Aorta (tissue), 5 donors: ENCODE results near the gene AGPAT4. TPM values are rescaled to one million over a fixed set of nuclear protein-coding genes. Genes with fewer than 3 reads are reported as not detected.
"Not testable (repeated sequence)": the region's sequence is repeated elsewhere in the genome, so short reads cannot be mapped to it uniquely, and the experiment has no call there.

Source experiments
- ATAC-seq: fragments of 200-7000 bp; cut with Tn5 transposase; one replicate; pipeline ENCODE4 v1.9.1; 2022; ENCODE audit warnings: moderate library complexity; ENCODE audit not compliant: low FRiP score
- DNase-seq, 2 donors: peaks; one replicate each; pipeline ENCODE4 v3.0.0-alpha.2; 2020
- H3K27ac ChIP-seq, 2 donors: one replicate each; pipeline ENCODE4 v1.5.1; 2013; ENCODE audit warnings: low read length in 2 of 2, mild to moderate bottlenecking in 2 of 2, moderate library complexity in 2 of 2, control low read depth in 1 of 2, inconsistent platforms in 1 of 2, low read depth in 1 of 2
- H3K27me3 ChIP-seq, 2 donors: one replicate each; pipeline ENCODE4 v1.6.1; 2013; ENCODE audit warnings: control low read depth in 1 of 2, low read length in 1 of 2, mild to moderate bottlenecking in 1 of 2, moderate library complexity in 1 of 2; ENCODE audit not compliant: insufficient read depth in 2 of 2, control insufficient read depth in 1 of 2
- H3K36me3 ChIP-seq, 2 donors: one replicate each; pipeline ENCODE4 v1.6.1; 2013; ENCODE audit warnings: control low read depth in 1 of 2, low read length in 1 of 2, mild to moderate bottlenecking in 1 of 2; ENCODE audit not compliant: insufficient read depth in 2 of 2, control insufficient read depth in 1 of 2
- H3K4me1 ChIP-seq, 2 donors: one replicate each; pipeline ENCODE4 v1.6.1; 2013; ENCODE audit warnings: low read length in 2 of 2, control low read depth in 1 of 2, mild to moderate bottlenecking in 1 of 2, moderate library complexity in 1 of 2; ENCODE audit not compliant: insufficient read depth in 2 of 2, control insufficient read depth in 1 of 2
- H3K4me3 ChIP-seq, 2 donors: one replicate each; pipeline ENCODE4 v1.5.1; 2013; ENCODE audit warnings: low read length in 2 of 2, control low read depth in 1 of 2, mild to moderate bottlenecking in 1 of 2
- H3K9me3 ChIP-seq: one replicate; pipeline ENCODE4 v1.6.1; 2013; ENCODE audit warnings: mild to moderate bottlenecking, low read length; ENCODE audit not compliant: control insufficient read depth
- WGBS, 2 donors: extraction: QIAGEN DNeasy Blood & Tissue Kit; methylation state at CpG; one replicate each; pipeline ENCODE4 v1.1.7; 2013; 5-methylcytosine and 5-hydroxymethylcytosine counted together
- intact Hi-C, 2 donors: fragments of 100-400 bp; cut with DNase I; formaldehyde crosslinking; loops; one replicate each; pipeline versions ENCODE4 v1.14.2 to v1.15.0; 2022
- polyA plus RNA-seq, 2 donors: library from polyadenylated mRNA; stranded (reverse); fragments of 200-250 nt; gene quantifications; one replicate each; pipeline ENCODE4 v1.2.3, GENCODE V29; 2013
- total RNA-seq, 2 donors: library from RNA; stranded (reverse); fragmentation: NEBNext Ultra II Directional; extraction: Animal tissue kit (Norgen Biotek cat#: 25700); gene quantifications; one replicate each; pipeline ENCODE4 v1.2.1, GENCODE V29; 2021
- donor health status: healthy with polysubstance abuse.
- donor health status: Bipolar disorder and iron deficiency.
- donor health status: DM: no; HTN: no; CAD: no.
- donor health status: DM: no; HTN: no; CAD: no.
- donor health status: DM: yes; HTN: yes; CAD: no.

Gene AGPAT4
- total and polyA plus RNA-seq, 4 donors: 1.0 to 17.9 (median 11.0) TPM

- H3K4me1 ChIP-seq: no peaks in the 10 kb centered on the region
- H3K27ac ChIP-seq: no peak overlapping the region
- H3K9me3 ChIP-seq: no peaks in the 10 kb centered on the region
- DNase-seq: peak in 1 of 2 donors; percentile 86
- no peaks in the 10 kb centered on the region for H3K36me3 ChIP-seq
- no peak overlapping the region for H3K4me3 ChIP-seq
- WGBS, 2 donors: 85 to 87% methylated on average over 17 of the region's 17 CpGs
- H3K27me3 ChIP-seq: no peaks in the 10 kb centered on the region
- intact Hi-C loops: no loop called here
- ATAC-seq: no peak
Observed at GRCh38 chr6:161186173-161186769, 87.6 kb downstream of the AGPAT4 start.

DNA sequence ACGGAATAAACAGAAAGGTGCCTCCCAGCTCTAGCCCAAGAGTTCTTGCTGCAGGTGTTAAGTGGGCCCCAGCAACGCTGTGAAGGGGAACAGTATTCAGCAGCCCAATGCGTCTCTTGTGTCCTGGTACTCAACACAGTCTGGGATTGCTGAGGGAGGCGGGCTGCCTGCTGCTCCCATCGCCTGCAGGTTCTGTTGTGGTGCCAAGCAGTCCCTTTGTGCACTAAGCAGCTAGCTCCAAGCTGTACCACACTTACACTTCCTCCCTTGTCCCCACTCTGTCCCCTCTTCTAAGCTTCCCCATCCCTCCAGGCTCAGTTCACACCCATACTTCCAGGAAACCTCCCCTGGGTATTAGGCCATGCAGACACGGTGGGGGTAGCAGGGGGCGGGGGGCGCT is 92.7 kb downstream of the AGPAT4 start:
- 89 to 92% methylated on average over 8 of the region's 8 CpGs for WGBS, 2 donors
- no peaks in the 10 kb centered on the region for H3K36me3 ChIP-seq
- no peaks in the 10 kb centered on the region for H3K27me3 ChIP-seq
- ATAC-seq (no peak), DNase-seq (no peak)
- no peak overlapping the region for H3K4me3 ChIP-seq
- H3K27ac ChIP-seq: no peak overlapping the region
- no peaks in the 10 kb centered on the region for H3K4me1 ChIP-seq
- no peaks in the 10 kb centered on the region for H3K9me3 ChIP-seq
- intact Hi-C loops: no loop called here

- H3K4me1 ChIP-seq, DNase-seq, ATAC-seq, H3K36me3 ChIP-seq, H3K27me3 ChIP-seq, H3K4me3 ChIP-seq, H3K9me3 ChIP-seq, intact Hi-C loops, H3K27ac ChIP-seq: not testable (repeated sequence)
- 94 to 98% methylated on average over 14 of the region's 14 CpGs for WGBS, 2 donors
Observed at GRCh38 chr6:161178155-161178554, 95.7 kb downstream of the AGPAT4 start.

DNA sequence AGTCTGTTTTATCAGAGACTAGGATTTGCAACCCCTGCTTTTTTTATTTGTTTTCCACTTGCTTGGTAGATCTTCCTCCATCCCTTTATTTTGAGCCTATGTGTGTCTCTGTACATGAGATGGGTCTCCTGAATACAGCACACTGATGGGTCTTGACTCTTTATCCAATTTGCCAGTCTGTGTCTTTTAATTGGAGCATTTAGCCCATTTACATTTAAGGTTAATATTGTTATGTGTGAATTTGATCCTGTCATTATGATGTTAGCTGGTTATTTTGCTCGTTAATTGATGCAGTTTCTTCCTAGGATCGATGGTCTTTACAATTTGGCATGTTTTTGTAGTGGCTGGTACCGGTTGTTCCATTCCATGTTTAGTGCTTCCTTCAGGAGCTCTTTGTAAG is 97.4 kb downstream of the AGPAT4 start:
- intact Hi-C loops, DNase-seq, ATAC-seq: not testable (repeated sequence)

GRCh38 chr6:161172769-161173168 is 101.1 kb downstream of the AGPAT4 start:
- H3K4me1 ChIP-seq, H3K36me3 ChIP-seq, intact Hi-C loops, H3K27me3 ChIP-seq, ATAC-seq, H3K4me3 ChIP-seq, H3K27ac ChIP-seq, DNase-seq, H3K9me3 ChIP-seq: not testable (repeated sequence)
- 0% methylated on average over 1 of the region's 1 CpG; no CpG with 5 or more reads in 1 of the 2 donors for whole genome bisulfite sequencing, 2 donors

More for the DNA sequence above, 97.4 kb downstream of the AGPAT4 start:
- H3K36me3 ChIP-seq, H3K4me3 ChIP-seq, H3K9me3 ChIP-seq, H3K27me3 ChIP-seq, H3K4me1 ChIP-seq, H3K27ac ChIP-seq: not testable (repeated sequence)
- 91 to 94% methylated on average over 3 of the region's 3 CpGs for WGBS, 2 donors

- no peaks in the 10 kb centered on the region for H3K36me3 ChIP-seq
- no peaks in the 10 kb centered on the region for H3K27me3 ChIP-seq
- ATAC-seq: no peak
- no peak overlapping the region for H3K4me3 ChIP-seq
- H3K4me1 ChIP-seq: no peaks in the 10 kb centered on the region
- no peaks in the 10 kb centered on the region for H3K9me3 ChIP-seq
- H3K27ac ChIP-seq: no peak overlapping the region
- no peak for DNase-seq
- 84 to 94% methylated on average over 2 of the region's 2 CpGs for WGBS, 2 donors
- intact Hi-C loops: no loop called here
Observed at GRCh38 chr6:161171207-161171606, 102.7 kb downstream of the AGPAT4 start.

- no peak for DNase-seq
- ATAC-seq: no peak
- Histone ChIP-seq H3K4me1 (no peaks in the 10 kb centered on the region), H3K4me3 (no peak overlapping the region), H3K27me3 (no peaks in the 10 kb centered on the region), H3K36me3 (no peaks in the 10 kb centered on the region), H3K9me3 (no peaks in the 10 kb centered on the region), H3K27ac (no peak overlapping the region)
- intact Hi-C loops: no loop called here
- WGBS, 2 donors: 74 to 79% methylated on average over 4 of the region's 4 CpGs
Observed at GRCh38 chr6:161169696-161170095, 104.2 kb downstream of the AGPAT4 start.

- 94 to 96% methylated on average over 2 of the region's 2 CpGs for WGBS, 2 donors
- no peaks in the 10 kb centered on the region for H3K27me3 ChIP-seq
- DNase-seq (no peak), ATAC-seq (no peak)
- intact Hi-C loops: no loop called here
- H3K4me1 ChIP-seq: no peaks in the 10 kb centered on the region
- H3K9me3 ChIP-seq: no peaks in the 10 kb centered on the region
- H3K4me3 ChIP-seq: no peak overlapping the region
- no peak overlapping the region for H3K27ac ChIP-seq
- H3K36me3 ChIP-seq: no peaks in the 10 kb centered on the region
Observed at GRCh38 chr6:161169035-161169434, 104.8 kb downstream of the AGPAT4 start.

- Histone ChIP-seq H3K27me3 (no peaks in the 10 kb centered on the region), H3K9me3 (no peaks in the 10 kb centered on the region), H3K4me1 (no peaks in the 10 kb centered on the region), H3K27ac (no peak overlapping the region), H3K4me3 (no peak overlapping the region), H3K36me3 (no peaks in the 10 kb centered on the region)
- intact Hi-C loops: no loop called here
- WGBS, 2 donors: 83 to 85% methylated on average over 14 of the region's 14 CpGs
- peak; percentile 20 for ATAC-seq
- no peak for DNase-seq
Observed at GRCh38 chr6:161168281-161168891, 105.5 kb downstream of the AGPAT4 start.
